ENCODE measurements around the gene PTPRN2. TPM values are rescaled to one million over a fixed set of nuclear protein-coding genes. Genes with fewer than 3 reads are reported as not detected.

Gene PTPRN2
- total and polyA plus RNA-seq, 2 of the 13 experiments (the other 11 are each of a cell fraction or from before 2014, with no cell fraction given): 2.5 to 24.2 TPM

DNA sequence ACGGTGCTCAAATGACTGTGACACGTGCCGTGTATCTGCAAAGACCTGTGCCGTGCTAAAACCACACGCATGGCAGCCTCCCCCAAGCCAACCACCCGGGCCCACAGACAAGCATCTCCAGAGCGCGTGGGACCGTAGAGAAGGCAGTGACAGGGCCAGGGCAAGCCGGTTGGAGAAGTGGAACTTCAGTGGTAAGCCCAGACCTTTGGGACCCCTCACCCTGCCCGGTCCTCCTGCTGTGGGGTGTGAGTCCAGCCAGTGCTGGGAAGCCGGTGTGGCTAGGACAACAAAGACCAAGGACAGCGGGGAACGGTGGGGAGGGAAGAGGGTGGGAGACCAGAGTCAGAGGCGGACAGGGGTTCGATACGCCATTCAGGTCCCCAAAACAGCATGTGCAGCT lies 774.6 kb downstream of the PTPRN2 start:
- CTCF ChIA-PET (ENCODE audit: low intra/inter-chr PET ratio, low total read pairs): no interaction called here
- Histone ChIP-seq H3K27ac (ENCODE audit: extremely low read length, insufficient read depth, low read length) (no peak overlapping the region), H3K79me2 (ENCODE audit: insufficient read depth, low read length) (no peaks in the 10 kb centered on the region), H3K4me2 (ENCODE audit: low read depth, low read length) (no peak overlapping the region), H3K9me3 (ENCODE audit: low read length) (no peaks in the 10 kb centered on the region), H3K4me1 (ENCODE audit: insufficient read depth, low read length) (no peaks in the 10 kb centered on the region), H3K36me3 (replicated peaks in 1 of 2; ENCODE audit: control insufficient read depth in 1 of 2, insufficient read depth in 2 of 2, low read length in 2 of 2) (no peaks in the 10 kb centered on the region), H3K4me3 (replicated peaks in 1 of 3; ENCODE audit: insufficient read depth in 1 of 3, low read depth in 2 of 3, low read length in 3 of 3) (no peak overlapping the region), H3K9ac (ENCODE audit: insufficient read depth, low read depth, low read length) (no peak overlapping the region), H2AFZ (ENCODE audit: low read length) (no peak overlapping the region), H3K27me3 (ENCODE audit: control insufficient read depth in 1 of 2, insufficient read depth in 2 of 2, low read length in 2 of 2) (peaks cover 0 to 1% of the 10 kb centered on the region in 2 experiments; a peak in 1 of 5 replicates), H4K20me1 (ENCODE audit: insufficient read depth, low read length) (peaks cover 7% of the 10 kb centered on the region; the same call in 1 of the 2 replicates)
- POLR2A ChIA-PET: no interaction called here
- intact Hi-C loops (cut with micrococcal nuclease; ENCODE audit: unreplicated experiment) (no loop called here), in situ Hi-C loops (cut with HindIII; ENCODE audit: extremely low pct_ligation_motif_present, low pct_unique_long_range_greater_than_20kb) (no loop called here)
- no peak for DNase-seq (ENCODE audit: low spot score)
- no TSS peak for BruUV-seq (replicated peaks)
- no peak for ATAC-seq
- no peak for FAIRE-seq
- TF ChIP-seq MAFF (IDR thresholded peaks at IDR 0.05; ENCODE audit: low read depth, low read length): no peak
- TF ChIP-seq, protein P1, sequence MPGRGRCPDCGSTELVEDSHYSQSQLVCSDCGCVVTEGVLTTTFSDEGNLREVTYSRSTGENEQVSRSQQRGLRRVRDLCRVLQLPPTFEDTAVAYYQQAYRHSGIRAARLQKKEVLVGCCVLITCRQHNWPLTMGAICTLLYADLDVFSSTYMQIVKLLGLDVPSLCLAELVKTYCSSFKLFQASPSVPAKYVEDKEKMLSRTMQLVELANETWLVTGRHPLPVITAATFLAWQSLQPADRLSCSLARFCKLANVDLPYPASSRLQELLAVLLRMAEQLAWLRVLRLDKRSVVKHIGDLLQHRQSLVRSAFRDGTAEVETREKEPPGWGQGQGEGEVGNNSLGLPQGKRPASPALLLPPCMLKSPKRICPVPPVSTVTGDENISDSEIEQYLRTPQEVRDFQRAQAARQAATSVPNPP (CRISPR knock-in tag; IDR thresholded peaks at IDR 0.05): no peak
- TF ChIP-seq, protein P2, sequence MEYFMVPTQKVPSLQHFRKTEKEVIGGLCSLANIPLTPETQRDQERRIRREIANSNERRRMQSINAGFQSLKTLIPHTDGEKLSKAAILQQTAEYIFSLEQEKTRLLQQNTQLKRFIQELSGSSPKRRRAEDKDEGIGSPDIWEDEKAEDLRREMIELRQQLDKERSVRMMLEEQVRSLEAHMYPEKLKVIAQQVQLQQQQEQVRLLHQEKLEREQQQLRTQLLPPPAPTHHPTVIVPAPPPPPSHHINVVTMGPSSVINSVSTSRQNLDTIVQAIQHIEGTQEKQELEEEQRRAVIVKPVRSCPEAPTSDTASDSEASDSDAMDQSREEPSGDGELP (IDR thresholded peaks at IDR 0.05; ENCODE audit: borderline replicate concordance, low read depth): no peak
- TF ChIP-seq CBX2 (IDR thresholded peaks at IDR 0.05; ENCODE audit: low read depth, low read length): no peak
- no peak for TF ChIP-seq CBX2 (CRISPR knock-in tag; IDR thresholded peaks at IDR 0.05; ENCODE audit: low read depth)
- TF ChIP-seq ZBTB42 (CRISPR knock-in tag; IDR thresholded peaks at IDR 0.05): no peak
- no peak for TF ChIP-seq REXO4 (CRISPR knock-in tag; IDR thresholded peaks at IDR 0.05; ENCODE audit: borderline replicate concordance)
- TF ChIP-seq ATF7-NPFF (CRISPR knock-in tag; IDR thresholded peaks at IDR 0.05; ENCODE audit: low read depth): no peak
- TF ChIP-seq KLF15 (CRISPR knock-in tag; IDR thresholded peaks at IDR 0.05; ENCODE audit: borderline replicate concordance): no peak
- WGBS (ENCODE audit: low lambda C conversion rate): 68% methylated on average over 13 of the region's 17 CpGs
